ENCODE results near the gene MALRD1. TPM values are rescaled to one million over a fixed set of nuclear protein-coding genes. Genes with fewer than 3 reads are reported as not detected.
"Not testable (repeated sequence)": the region's sequence is repeated elsewhere in the genome, so short reads cannot be mapped to it uniquely, and the experiment has no call there.

The MALRD1 gene
- total RNA-seq, 4 donors from 2014 or later = 0.50 to 2.8 (median 1.6) TPM

DNA sequence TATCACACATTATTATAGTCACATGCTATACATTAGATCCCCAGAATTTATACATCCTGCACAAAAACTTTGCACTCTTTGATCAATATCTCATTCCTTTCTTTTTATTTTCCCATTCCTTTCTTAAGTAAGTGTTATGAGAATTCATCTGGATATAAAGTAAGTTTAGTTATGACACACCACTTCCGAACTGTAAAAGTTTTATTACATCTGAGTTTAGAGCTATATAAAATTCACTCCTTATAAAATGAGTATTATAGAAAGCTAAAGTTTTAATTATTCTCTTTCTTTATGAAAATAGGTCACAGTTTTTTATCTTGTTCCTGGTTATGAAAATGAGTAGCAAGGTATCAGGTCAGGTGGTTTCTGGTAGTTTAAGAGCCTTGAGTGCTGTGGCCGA, 683.0 kb downstream of the MALRD1 start:
- no peak overlapping the region for H3K4me3 ChIP-seq
- no peak for ATAC-seq
- no peak overlapping the region for H3K27ac ChIP-seq
- H3K36me3 ChIP-seq = no peaks in the 10 kb centered on the region
- H3K4me1 ChIP-seq = no peaks in the 10 kb centered on the region
- no peaks in the 10 kb centered on the region for H3K9me3 ChIP-seq
- TF ChIP-seq, protein P1, sequence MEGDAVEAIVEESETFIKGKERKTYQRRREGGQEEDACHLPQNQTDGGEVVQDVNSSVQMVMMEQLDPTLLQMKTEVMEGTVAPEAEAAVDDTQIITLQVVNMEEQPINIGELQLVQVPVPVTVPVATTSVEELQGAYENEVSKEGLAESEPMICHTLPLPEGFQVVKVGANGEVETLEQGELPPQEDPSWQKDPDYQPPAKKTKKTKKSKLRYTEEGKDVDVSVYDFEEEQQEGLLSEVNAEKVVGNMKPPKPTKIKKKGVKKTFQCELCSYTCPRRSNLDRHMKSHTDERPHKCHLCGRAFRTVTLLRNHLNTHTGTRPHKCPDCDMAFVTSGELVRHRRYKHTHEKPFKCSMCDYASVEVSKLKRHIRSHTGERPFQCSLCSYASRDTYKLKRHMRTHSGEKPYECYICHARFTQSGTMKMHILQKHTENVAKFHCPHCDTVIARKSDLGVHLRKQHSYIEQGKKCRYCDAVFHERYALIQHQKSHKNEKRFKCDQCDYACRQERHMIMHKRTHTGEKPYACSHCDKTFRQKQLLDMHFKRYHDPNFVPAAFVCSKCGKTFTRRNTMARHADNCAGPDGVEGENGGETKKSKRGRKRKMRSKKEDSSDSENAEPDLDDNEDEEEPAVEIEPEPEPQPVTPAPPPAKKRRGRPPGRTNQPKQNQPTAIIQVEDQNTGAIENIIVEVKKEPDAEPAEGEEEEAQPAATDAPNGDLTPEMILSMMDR (IDR thresholded peaks at IDR 0.05) = no peak
- TF ChIP-seq POLR2AphosphoS5 (IDR thresholded peaks at IDR 0.05) (no peak), EP300 (IDR thresholded peaks at IDR 0.05) (no peak), POLR2A (IDR thresholded peaks at IDR 0.05) (no peak)
- WGBS, 2 donors (ENCODE audit: low coverage in 1 of 2) = 89 to 90% methylated on average over 2 of the region's 2 CpGs
- no peaks in the 10 kb centered on the region for H3K27me3 ChIP-seq

DNA sequence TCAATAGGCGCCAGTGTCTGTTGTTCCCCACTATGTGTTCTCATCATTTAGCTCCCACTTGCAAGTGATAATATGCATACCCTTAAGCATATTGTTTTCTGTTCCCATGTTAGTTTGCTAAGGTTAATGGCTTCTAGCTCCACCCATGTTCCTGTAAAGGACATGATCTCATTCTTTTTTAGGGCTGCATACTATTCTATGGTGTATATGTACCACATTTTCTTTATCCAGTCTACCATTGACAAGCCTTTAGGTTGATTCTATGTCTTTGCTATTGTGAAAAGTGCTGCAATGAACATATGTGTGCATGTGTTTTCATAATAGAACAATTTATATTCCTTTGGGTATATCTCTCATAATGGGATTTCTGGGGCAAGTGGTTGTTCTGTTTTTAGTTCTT, 689.8 kb downstream of the MALRD1 start:
- H3K4me3 ChIP-seq = no peak overlapping the region
- no peak overlapping the region for H3K27ac ChIP-seq
- no peak for TF ChIP-seq EP300 (IDR thresholded peaks at IDR 0.05)
- TF ChIP-seq, protein P1 (IDR thresholded peaks at IDR 0.05) = no peak
- TF ChIP-seq POLR2A (IDR thresholded peaks at IDR 0.05) = no peak
- no peak for TF ChIP-seq POLR2AphosphoS5 (IDR thresholded peaks at IDR 0.05)
- no peak for ATAC-seq
- 92 to 100% methylated on average over 1 of the region's 1 CpG for WGBS, 2 donors (ENCODE audit: low coverage in 1 of 2)
- no peaks in the 10 kb centered on the region for H3K27me3 ChIP-seq
- H3K9me3 ChIP-seq = no peaks in the 10 kb centered on the region
- no peaks in the 10 kb centered on the region for H3K36me3 ChIP-seq
- no peaks in the 10 kb centered on the region for H3K4me1 ChIP-seq

DNA sequence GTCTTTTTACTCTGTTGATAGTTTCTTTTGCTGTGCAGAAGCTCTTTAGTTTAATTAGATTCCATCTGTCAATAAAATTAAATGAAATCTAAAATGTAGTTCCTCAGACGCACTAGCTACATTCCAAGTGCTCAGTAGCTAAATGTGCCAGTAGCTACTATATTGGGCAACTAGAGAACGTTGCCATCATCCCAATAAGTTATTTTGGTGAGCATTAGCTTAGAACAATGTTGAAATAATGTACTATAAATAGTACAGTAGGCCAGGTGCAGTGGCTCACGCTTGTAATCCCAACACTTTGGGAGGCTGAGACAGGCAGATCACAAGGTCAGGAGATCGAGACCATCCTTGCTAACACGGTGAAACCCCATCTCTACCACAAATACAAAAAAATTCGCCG, 690.6 kb downstream of the MALRD1 start:
- not testable (repeated sequence) for H3K4me3 ChIP-seq

DNA sequence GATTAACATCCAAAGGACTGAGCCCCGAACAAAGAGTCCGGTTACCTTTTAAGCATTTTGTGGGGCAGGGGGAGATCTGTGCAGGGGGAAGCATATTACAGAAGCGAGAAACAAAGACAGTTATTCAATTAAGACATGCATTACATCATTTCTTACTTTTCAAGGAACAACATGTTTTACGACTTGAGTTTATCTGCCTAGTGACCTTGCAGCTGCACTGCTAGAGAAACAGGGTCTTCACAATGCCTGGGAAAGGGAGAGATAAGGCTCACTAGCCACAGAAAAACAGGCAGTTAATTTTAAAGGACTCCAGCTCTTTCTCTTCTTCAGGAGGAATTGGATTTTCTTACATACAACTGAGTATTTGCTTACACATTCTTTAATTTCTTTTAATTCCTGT, 693.5 kb downstream of the MALRD1 start:
- not testable (repeated sequence) for H3K27me3 ChIP-seq, H3K4me3 ChIP-seq, H3K27ac ChIP-seq, H3K4me1 ChIP-seq, H3K36me3 ChIP-seq, ATAC-seq, H3K9me3 ChIP-seq
- 62 to 77% methylated on average over 4 of the region's 4 CpGs for WGBS, 2 donors (ENCODE audit: low coverage in 1 of 2)

More for the DNA sequence above, 690.6 kb downstream of the MALRD1 start:
- not testable (repeated sequence) for H3K27ac ChIP-seq, H3K36me3 ChIP-seq, H3K27me3 ChIP-seq, H3K9me3 ChIP-seq, H3K4me1 ChIP-seq
- WGBS, 2 donors (ENCODE audit: low coverage in 1 of 2) = 20 to 56% methylated on average over 2 to 7 of the region's 7 CpGs
- ATAC-seq = peak; percentile 50

DNA sequence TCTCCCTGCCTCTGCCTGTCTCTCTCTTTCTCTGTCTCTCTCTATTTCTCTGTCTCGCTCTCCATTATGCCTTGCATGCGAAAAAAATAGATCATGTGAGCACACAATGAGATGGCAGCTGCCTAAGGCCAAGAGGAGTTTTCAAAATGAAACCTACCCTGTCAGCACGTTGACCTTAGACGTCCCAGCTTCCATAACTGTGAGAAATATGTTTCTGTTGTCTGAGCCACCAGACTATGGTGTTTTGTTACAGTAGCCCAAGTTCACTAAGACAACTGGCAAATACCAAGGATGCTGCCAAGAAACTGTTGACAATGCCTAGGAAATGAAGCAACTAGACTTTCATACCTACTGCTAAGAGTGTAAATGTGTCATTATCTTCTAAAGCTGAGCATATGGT, 697.1 kb downstream of the MALRD1 start:
- Histone ChIP-seq H3K4me3 (no peak overlapping the region), H3K27ac (no peak overlapping the region), H3K4me1 (no peaks in the 10 kb centered on the region), H3K9me3 (peaks cover 0 to 3% (median 0%) of the 10 kb centered on the region in 3 donors), H3K36me3 (no peaks in the 10 kb centered on the region), H3K27me3 (no peaks in the 10 kb centered on the region)
- ATAC-seq = no peak
- WGBS, 2 donors (ENCODE audit: low coverage in 1 of 2) = 78 to 90% methylated on average over 2 to 4 of the region's 4 CpGs
- TF ChIP-seq POLR2AphosphoS5 (IDR thresholded peaks at IDR 0.05) = no peak
- no peak for TF ChIP-seq POLR2A (IDR thresholded peaks at IDR 0.05)
- TF ChIP-seq, protein P1 (IDR thresholded peaks at IDR 0.05) = no peak
- no peak for TF ChIP-seq EP300 (IDR thresholded peaks at IDR 0.05)

DNA sequence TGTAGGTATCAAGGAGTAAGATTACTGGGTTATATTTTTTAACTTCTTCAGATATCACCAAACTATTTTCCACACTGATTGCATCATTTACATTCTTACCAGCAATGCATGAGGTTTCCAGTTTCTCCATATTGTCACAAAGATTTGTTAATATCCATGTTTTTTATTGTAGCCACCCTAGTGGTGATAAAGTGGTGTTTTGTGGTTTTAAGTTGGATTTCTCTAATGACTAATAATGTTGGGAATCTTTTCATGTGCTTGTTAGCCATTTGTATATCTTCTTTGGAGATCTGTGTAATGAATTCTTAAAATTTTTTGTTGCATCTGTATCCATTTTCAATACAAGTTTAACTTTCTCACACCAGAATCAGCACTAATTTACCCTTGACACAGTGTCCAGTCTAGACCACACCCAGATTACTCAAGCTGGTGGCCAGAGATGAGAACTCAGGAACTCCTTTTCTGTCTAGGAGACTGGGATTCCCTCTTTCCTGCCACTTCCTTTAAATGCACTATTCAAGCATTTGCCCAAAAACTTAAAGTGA, 700.7 kb downstream of the MALRD1 start:
- Histone ChIP-seq H3K36me3 (no peaks in the 10 kb centered on the region), H3K9me3 (peaks cover 0 to 3% (median 0%) of the 10 kb centered on the region in 3 donors), H3K27me3 (no peaks in the 10 kb centered on the region), H3K4me3 (no peak overlapping the region), H3K4me1 (no peaks in the 10 kb centered on the region), H3K27ac (no peak overlapping the region)
- TF ChIP-seq POLR2AphosphoS5 (IDR thresholded peaks at IDR 0.05) = no peak
- TF ChIP-seq POLR2A (IDR thresholded peaks at IDR 0.05) = no peak
- TF ChIP-seq, protein P1 (IDR thresholded peaks at IDR 0.05) = no peak
- no peak for TF ChIP-seq EP300 (IDR thresholded peaks at IDR 0.05)
- ATAC-seq = no peak
